GM12874 (cell line): ENCODE measurements around the gene RHEB.

ENCODE experiments used
- TF ChIP-seq, protein P1 (sequence below): IDR thresholded peaks from 2 replicates; pipeline ENCODE4 v1.5.1; 2011; ENCODE audit warnings: low read depth, mild to moderate bottlenecking, control low read depth, low read length, moderate library complexity; ENCODE audit not compliant: insufficient read depth

Gene RHEB

DNA sequence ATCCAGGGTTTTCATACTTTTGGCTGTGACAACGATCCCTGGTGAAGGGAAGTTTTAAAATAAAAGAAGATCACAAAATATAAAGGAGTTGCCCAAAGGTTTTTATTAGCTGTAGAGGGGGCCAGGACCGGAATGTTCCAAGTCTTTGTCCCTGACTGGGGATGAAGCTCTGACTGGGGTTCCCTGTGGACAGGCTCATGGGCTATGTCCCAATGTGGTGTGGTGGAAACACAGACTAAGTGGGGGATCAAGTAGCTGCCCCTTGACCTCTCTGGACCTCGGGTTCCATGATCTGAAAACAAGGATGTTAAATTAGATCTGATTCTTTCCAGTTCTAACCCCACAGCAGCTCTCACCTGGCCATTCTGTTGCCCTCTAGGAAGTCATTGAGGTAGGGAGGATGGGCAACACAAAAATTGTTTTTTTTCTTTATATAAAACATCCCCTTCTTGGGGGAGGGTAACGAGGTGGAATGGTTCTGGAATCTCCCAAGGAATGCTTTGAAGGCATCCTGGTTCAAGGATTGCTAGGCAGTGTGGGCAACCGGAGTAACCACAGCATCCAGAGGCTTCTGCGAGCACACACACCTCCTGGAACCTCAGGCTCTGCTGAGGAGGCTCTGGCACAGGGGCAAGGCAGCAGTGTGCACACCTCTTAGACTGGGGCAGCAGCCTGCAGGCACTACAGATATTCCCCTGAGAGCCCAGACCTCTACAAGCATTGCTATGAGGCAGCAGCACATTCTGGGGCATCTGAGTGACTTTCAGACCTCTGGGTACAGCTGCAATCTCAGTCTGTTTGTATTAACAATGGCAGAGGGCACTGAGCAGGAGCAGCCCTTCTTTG is 58.4 kb downstream of the RHEB start:
- TF ChIP-seq, protein P1, sequence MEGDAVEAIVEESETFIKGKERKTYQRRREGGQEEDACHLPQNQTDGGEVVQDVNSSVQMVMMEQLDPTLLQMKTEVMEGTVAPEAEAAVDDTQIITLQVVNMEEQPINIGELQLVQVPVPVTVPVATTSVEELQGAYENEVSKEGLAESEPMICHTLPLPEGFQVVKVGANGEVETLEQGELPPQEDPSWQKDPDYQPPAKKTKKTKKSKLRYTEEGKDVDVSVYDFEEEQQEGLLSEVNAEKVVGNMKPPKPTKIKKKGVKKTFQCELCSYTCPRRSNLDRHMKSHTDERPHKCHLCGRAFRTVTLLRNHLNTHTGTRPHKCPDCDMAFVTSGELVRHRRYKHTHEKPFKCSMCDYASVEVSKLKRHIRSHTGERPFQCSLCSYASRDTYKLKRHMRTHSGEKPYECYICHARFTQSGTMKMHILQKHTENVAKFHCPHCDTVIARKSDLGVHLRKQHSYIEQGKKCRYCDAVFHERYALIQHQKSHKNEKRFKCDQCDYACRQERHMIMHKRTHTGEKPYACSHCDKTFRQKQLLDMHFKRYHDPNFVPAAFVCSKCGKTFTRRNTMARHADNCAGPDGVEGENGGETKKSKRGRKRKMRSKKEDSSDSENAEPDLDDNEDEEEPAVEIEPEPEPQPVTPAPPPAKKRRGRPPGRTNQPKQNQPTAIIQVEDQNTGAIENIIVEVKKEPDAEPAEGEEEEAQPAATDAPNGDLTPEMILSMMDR = no peak

DNA sequence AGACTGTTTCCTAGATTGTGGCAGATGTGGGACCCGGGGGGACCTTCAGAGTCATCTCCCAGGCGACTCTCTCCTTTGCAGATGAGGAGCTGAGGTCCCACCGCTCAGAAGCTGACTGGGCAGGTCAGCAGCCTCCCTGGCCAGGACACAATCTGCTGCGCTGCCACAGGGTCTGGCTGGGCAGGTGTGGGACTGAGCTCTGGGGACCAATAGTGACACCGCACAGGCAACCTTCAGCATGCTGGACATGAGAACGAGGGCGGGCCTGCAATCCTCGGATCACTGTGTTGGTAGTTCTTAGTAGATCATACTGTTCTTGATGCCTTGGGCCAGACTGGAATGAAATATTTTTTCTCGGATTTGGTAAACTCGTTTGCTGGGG is 59.2 kb downstream of the RHEB start:
- TF ChIP-seq, protein P1 = no peak

DNA sequence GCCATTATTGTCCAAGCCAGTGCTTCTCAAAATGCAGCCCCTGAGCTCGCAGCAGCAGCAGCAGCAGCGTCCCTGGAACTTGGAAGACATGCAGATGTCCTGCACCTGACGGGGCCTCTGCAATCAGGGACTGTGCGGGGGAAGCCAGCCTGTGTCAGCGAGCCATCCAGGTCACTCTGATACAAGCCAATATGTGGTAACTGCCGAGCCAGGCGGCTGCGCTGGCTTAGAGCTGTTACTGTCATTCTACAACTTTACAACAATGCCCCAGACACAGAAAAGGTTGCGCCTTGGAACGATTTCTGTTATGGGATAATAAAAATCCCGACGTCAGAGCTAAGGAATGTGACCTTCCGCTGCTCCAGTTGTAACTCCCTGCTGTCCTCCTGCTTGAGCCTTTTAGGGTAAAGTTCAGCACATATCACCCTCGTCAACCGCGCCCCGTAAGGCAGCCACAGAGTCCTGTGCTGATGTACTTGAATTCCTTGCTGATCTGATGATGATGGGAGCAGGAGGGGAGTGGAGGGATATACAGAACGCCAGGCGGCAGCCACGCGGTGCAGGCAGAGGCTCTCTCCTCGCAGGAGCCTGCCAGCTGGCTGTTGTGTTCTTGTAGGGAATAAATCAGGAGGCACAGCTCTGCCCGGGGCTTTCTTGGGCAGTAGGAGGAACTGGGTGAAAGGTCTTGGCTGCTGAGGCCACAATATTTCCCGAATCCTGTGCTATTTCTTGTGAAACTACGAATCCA is 59.8 kb downstream of the RHEB start:
- TF ChIP-seq, protein P1 = no peak

- TF ChIP-seq, protein P1 = no peak
These were observed 62.2 kb downstream of the RHEB start for GRCh38 chr7:151457534-151457933.

GRCh38 chr7:151456782-151457181 is 62.9 kb downstream of the RHEB start:
- TF ChIP-seq, protein P1 = no peak

GRCh38 chr7:151456276-151456675 is 63.4 kb downstream of the RHEB start:
- TF ChIP-seq, protein P1 = no peak

DNA sequence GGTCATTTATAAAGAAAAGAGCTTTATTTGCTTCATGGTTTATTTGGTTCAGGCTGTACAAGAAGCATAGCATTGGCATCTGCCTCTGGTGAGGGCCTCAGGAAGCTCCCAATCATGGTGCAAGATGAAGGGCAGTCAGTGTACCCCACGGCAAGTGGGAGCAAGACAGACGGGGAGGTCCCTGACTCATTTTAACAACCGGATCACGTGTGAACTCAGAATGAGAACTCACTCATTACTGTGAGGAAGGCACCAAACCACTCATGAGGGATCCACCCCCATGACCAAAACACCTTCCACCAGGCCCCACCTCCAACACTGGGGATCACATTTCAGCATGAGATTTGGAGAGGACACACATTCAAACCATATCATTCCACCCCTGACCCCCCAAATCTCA is 64.0 kb downstream of the RHEB start:
- TF ChIP-seq, protein P1 = no peak
